ENCODE data around the gene HAS3.

The HAS3 gene

GRCh38 chr16:69093974-69094373 lies 11.5 kb upstream of the HAS3 start:
- DNase-seq (ENCODE audit: low spot score): no peak

GRCh38 chr16:69094501-69094900 lies 11.0 kb upstream of the HAS3 start:
- no peak for DNase-seq (ENCODE audit: low spot score)

- no peak for DNase-seq (ENCODE audit: low spot score)
These were observed 10.3 kb upstream of the HAS3 start for GRCh38 chr16:69095193-69095592.

GRCh38 chr16:69100071-69100691 lies 5.3 kb upstream of the HAS3 start:
- no peak for DNase-seq (ENCODE audit: low spot score)

GRCh38 chr16:69106491-69107315 lies 1.2 kb downstream of the HAS3 start:
- no peak for DNase-seq (ENCODE audit: low spot score)

GRCh38 chr16:69107316-69107962 lies 2.0 kb downstream of the HAS3 start:
- DNase-seq (ENCODE audit: low spot score): no peak

- no peak for DNase-seq (ENCODE audit: low spot score)
These were observed 2.8 kb downstream of the HAS3 start for GRCh38 chr16:69108064-69108904.

GRCh38 chr16:69108905-69109252 lies 3.4 kb downstream of the HAS3 start:
- no peak for DNase-seq (ENCODE audit: low spot score)

- DNase-seq (ENCODE audit: low spot score): no peak
These were observed 4.2 kb downstream of the HAS3 start for GRCh38 chr16:69109486-69110270.

- DNase-seq (ENCODE audit: low spot score): no peak
These were observed 5.0 kb downstream of the HAS3 start for GRCh38 chr16:69110406-69110805.

- DNase-seq (ENCODE audit: low spot score): no peak
These were observed 5.9 kb downstream of the HAS3 start for GRCh38 chr16:69111216-69111875.

- no peak for DNase-seq (ENCODE audit: low spot score)
These were observed 6.4 kb downstream of the HAS3 start for GRCh38 chr16:69111876-69112230.

- DNase-seq (ENCODE audit: low spot score): peak; percentile 57
These were observed 7.1 kb downstream of the HAS3 start for GRCh38 chr16:69112285-69113129.

- no peak for DNase-seq (ENCODE audit: low spot score)
These were observed 7.8 kb downstream of the HAS3 start for GRCh38 chr16:69113216-69113615.

- no peak for DNase-seq (ENCODE audit: low spot score)
These were observed 9.0 kb downstream of the HAS3 start for GRCh38 chr16:69114346-69114975.

- DNase-seq (ENCODE audit: low spot score): no peak
These were observed 9.5 kb downstream of the HAS3 start for GRCh38 chr16:69114976-69115355.

- no peak for DNase-seq (ENCODE audit: low spot score)
These were observed 9.9 kb downstream of the HAS3 start for GRCh38 chr16:69115361-69115760.

- DNase-seq (ENCODE audit: low spot score): no peak
These were observed 10.4 kb downstream of the HAS3 start for GRCh38 chr16:69115837-69116236.

- DNase-seq (ENCODE audit: low spot score): no peak
These were observed 10.9 kb downstream of the HAS3 start for GRCh38 chr16:69116256-69116875.
